ENCODE data around the gene PRICKLE1. TPM values are rescaled to one million over a fixed set of nuclear protein-coding genes. Genes with fewer than 3 reads are reported as not detected.

PRICKLE1 gene
- total RNA-seq, 3 donors from 2014 or later = 6.4 to 9.4 (median 9.2) TPM

DNA sequence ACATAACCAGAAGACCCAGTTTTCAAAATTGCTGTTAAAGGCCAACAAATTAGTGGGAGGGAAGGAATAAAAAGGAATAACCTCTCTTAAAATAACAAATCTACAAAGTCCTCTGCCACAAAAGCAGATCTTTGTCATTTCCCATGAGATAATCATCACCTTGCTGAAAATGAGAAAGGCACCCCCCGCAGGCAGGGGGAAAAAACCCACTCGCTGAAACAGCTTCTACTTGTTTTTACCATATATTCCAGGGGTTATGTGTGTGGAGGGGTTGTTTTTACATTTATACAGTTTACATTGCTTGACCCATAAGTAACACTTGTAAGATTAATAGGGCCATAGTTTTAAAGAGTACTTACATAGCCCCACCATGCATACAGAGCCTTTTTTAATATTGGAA is 131.0 kb downstream of the PRICKLE1 start:
- intact Hi-C loops (cut with DNase I; ENCODE audit: low total_unique reads) = loop anchor here (10.0 kb wide), 1 partner anchor 1774 kb away; no protein-coding TSS in a partner anchor
- H3K36me3 ChIP-seq = no peaks in the 10 kb centered on the region

DNA sequence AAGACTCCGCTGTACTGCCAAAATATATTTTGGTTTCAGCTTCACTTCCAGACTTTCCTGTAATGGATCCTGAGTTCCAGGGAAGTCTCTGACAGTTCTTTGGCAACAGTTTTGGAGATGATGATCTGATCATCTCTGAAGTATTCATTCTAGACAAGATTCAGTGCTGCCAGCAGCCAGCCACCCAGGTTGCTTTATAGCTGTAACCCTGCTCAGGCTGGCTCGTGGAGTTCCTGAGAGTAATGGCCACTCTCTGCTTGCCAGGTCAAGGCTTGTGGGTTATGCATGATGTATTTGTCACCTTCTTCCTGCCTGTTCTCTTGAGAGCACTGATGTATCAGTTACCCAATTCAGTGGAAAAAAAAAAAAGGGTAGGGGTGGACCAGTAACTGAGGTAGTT is 139.3 kb downstream of the PRICKLE1 start:
- H3K4me3 ChIP-seq = no peak overlapping the region
- no peaks in the 10 kb centered on the region for H3K9me3 ChIP-seq
- DNase-seq (ENCODE audit: low spot score in 2 of 2) = no peak
- no peak overlapping the region for H3K27ac ChIP-seq
- no peaks in the 10 kb centered on the region for H3K4me1 ChIP-seq
- TF ChIP-seq POLR2A (IDR thresholded peaks at IDR 0.05) (no peak), POLR2AphosphoS5 (IDR thresholded peaks at IDR 0.05) (no peak)
- H3K27me3 ChIP-seq = no peaks in the 10 kb centered on the region
- H3K36me3 ChIP-seq = no peaks in the 10 kb centered on the region
- intact Hi-C loops (cut with DNase I; ENCODE audit: low total_unique reads) = loop anchor here (10.0 kb wide), 1 partner anchor 1765 kb away; no protein-coding TSS in a partner anchor

More for the DNA sequence above, 131.0 kb downstream of the PRICKLE1 start:
- Histone ChIP-seq H3K4me1 (no peaks in the 10 kb centered on the region), H3K9me3 (no peaks in the 10 kb centered on the region), H3K27me3 (no peaks in the 10 kb centered on the region), H3K4me3 (no peak overlapping the region), H3K27ac (no peak overlapping the region)
- no peak for TF ChIP-seq CTCF (IDR thresholded peaks at IDR 0.05)
- no peak for TF ChIP-seq POLR2AphosphoS5 (IDR thresholded peaks at IDR 0.05)
- TF ChIP-seq POLR2A (IDR thresholded peaks at IDR 0.05) = no peak
- no peak for DNase-seq (ENCODE audit: low spot score in 2 of 2)

DNA sequence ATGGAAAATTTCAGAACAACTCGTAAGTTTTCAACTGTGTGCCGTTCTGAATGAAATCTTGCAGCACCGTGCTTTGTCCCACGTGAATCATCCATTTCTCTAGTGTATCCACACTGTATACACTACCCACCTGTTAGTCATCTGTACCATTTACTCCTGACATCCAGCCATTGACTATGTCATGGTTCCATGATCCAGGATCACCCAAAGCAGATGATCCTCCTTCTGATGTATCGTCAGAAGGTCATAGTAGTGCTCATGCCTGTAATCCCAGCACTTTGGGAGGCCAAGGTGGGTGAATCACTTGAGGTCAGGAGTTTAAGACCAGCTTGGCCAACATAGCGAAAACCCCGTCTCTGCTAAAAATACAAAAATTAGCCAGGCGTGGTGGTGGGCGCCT is 140.7 kb downstream of the PRICKLE1 start:
- Histone ChIP-seq H3K36me3 (no peaks in the 10 kb centered on the region), H3K27ac (no peak overlapping the region), H3K4me1 (no peaks in the 10 kb centered on the region), H3K27me3 (no peaks in the 10 kb centered on the region), H3K4me3 (no peak overlapping the region), H3K9me3 (peaks cover 0 to 8% of the 10 kb centered on the region in 2 donors)
- no peak for TF ChIP-seq CTCF (IDR thresholded peaks at IDR 0.05)
- no peak for TF ChIP-seq POLR2A (IDR thresholded peaks at IDR 0.05)
- TF ChIP-seq POLR2AphosphoS5 (IDR thresholded peaks at IDR 0.05) = no peak
- intact Hi-C loops (cut with DNase I; ENCODE audit: low total_unique reads) = no loop called here
- no peak for DNase-seq (ENCODE audit: low spot score in 2 of 2)

DNA sequence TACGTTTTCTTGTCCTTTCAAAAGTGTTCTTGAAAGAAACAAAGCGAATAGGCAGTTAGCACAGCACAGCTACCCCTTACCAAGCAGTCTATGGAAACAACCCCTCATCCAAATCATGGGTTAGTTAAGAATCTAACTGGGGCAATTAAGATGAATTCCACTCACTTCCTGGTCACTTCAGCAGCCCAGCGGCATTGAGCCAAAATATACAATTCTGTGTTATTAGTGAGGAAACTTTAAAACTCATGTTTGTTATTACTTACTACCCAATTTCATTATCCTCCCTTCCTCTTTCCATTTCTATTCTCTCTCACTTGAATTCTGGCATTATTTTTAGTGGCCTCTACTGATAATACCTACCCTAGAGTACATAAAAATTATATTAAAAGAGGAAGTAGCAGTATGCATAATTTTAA is 142.2 kb downstream of the PRICKLE1 start:
- H3K4me3 ChIP-seq = no peak overlapping the region
- intact Hi-C loops (cut with DNase I; ENCODE audit: low total_unique reads) = no loop called here
- H3K27ac ChIP-seq = no peak overlapping the region
- H3K27me3 ChIP-seq = no peaks in the 10 kb centered on the region
- no peaks in the 10 kb centered on the region for H3K4me1 ChIP-seq
- H3K9me3 ChIP-seq = peaks cover 0 to 9% of the 10 kb centered on the region in 2 donors
- DNase-seq (ENCODE audit: low spot score in 2 of 2) = no peak
- no peak for TF ChIP-seq POLR2A (IDR thresholded peaks at IDR 0.05)
- no peak for TF ChIP-seq CTCF (IDR thresholded peaks at IDR 0.05)
- TF ChIP-seq POLR2AphosphoS5 (IDR thresholded peaks at IDR 0.05) = no peak
- H3K36me3 ChIP-seq = no peaks in the 10 kb centered on the region

DNA sequence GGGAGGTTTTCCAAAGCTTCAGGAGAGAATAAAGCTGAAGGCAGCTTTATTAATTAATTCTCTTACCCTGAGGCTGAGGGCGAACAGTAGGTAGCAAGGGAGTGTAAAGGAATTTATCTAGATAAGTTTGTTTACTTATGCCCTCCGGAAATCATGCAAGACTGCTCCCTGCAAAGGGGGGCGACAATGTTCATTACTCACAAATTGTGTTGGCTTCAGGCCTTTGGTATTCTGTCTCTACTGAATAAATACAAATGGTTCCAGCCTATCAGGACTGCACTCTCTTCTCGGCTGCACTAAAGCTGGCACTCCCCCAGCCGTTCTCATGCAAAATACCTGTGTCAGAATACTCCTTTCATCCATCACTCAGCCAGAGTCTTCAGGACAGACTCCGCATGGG is 142.8 kb downstream of the PRICKLE1 start:
- intact Hi-C loops (cut with DNase I; ENCODE audit: low total_unique reads) = no loop called here
- H3K27ac ChIP-seq = no peak overlapping the region

More for the DNA sequence above, 142.8 kb downstream of the PRICKLE1 start:
- Histone ChIP-seq H3K4me3 (no peak overlapping the region), H3K27me3 (no peaks in the 10 kb centered on the region), H3K9me3 (peaks cover 0 to 9% of the 10 kb centered on the region in 2 donors), H3K4me1 (no peaks in the 10 kb centered on the region), H3K36me3 (no peaks in the 10 kb centered on the region)
- TF ChIP-seq POLR2A (IDR thresholded peaks at IDR 0.05) (no peak), POLR2AphosphoS5 (IDR thresholded peaks at IDR 0.05) (no peak), CTCF (IDR thresholded peaks at IDR 0.05) (no peak)
- DNase-seq (ENCODE audit: low spot score in 2 of 2) = no peak

Data from breast epithelium (tissue), 4 donors.